ENCODE results near the gene IL17RB. TPM values are rescaled to one million over a fixed set of nuclear protein-coding genes. Genes with fewer than 3 reads are reported as not detected.

Gene IL17RB
- total RNA-seq, 1 donor from 2014 or later: not detected

DNA sequence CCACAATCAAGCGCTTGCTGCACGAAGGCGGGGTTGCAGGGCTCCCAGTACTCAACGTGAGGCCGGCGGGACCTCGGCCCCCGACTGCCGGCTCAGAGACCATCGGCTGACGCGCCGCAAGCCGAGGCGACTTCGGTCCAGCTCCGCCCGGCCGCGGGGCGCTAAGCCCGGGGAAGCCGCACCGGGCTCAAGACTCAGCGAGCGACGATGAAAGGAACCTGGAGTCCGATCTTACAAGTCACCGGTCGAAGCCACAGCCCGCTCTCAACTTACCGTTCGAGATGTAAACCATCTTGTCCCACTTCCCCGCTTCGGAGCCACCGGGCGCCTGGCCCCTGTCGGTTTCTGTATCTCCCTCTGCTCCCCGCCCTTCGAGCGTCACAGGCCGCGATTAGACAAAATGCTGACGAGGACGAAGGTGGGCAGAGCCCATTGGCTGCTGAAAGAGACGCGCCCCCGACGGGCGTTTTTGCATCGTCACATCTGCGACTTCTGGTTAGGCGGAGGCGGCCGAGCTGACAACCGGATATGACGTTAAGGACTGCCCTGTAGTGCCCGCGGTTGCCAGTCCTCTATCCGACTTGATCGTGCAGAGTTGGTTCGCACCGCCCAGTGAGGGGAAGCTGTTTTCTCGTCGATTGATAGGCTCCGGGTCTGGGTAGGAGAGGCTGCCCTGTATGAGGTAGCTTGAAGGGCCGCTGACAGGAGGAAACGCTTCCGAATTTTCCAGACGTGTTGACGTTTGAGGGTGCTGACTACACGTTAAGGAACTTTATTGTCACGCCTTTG lies 45.3 kb downstream of the IL17RB start, which contains the start of gene SELENOK:
Gene SELENOK, minus strand, starts transcription at position 363 of the 789 bp plus-strand sequence.
- Histone ChIP-seq H3K36me3 (no peaks in the 10 kb centered on the region), H3K27ac (peak within 1 kb of the TSS; percentile 96), H3K9me3 (no peaks in the 10 kb centered on the region), H3K4me3 (peak within 1 kb of the TSS; percentile 79 to 98), H3K27me3 (no peaks in the 10 kb centered on the region), H3K4me1 (peaks cover 29% of the 10 kb centered on the region)
- peak; percentile 99 to 100 for DNase-seq (ENCODE audit: extremely low spot score in 2 of 2)
- intact Hi-C loops (cut with DNase I): no loop called here
- TF ChIP-seq POLR2AphosphoS5 (IDR thresholded peaks at IDR 0.05; ENCODE audit: insufficient read depth in 1 of 2, low read depth in 1 of 2) (peak; percentile 99), POLR2A (IDR thresholded peaks at IDR 0.05) (peak; percentile 93 to 95)
- TF ChIP-seq, protein P1, sequence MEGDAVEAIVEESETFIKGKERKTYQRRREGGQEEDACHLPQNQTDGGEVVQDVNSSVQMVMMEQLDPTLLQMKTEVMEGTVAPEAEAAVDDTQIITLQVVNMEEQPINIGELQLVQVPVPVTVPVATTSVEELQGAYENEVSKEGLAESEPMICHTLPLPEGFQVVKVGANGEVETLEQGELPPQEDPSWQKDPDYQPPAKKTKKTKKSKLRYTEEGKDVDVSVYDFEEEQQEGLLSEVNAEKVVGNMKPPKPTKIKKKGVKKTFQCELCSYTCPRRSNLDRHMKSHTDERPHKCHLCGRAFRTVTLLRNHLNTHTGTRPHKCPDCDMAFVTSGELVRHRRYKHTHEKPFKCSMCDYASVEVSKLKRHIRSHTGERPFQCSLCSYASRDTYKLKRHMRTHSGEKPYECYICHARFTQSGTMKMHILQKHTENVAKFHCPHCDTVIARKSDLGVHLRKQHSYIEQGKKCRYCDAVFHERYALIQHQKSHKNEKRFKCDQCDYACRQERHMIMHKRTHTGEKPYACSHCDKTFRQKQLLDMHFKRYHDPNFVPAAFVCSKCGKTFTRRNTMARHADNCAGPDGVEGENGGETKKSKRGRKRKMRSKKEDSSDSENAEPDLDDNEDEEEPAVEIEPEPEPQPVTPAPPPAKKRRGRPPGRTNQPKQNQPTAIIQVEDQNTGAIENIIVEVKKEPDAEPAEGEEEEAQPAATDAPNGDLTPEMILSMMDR (IDR thresholded peaks at IDR 0.05): no peak

DNA sequence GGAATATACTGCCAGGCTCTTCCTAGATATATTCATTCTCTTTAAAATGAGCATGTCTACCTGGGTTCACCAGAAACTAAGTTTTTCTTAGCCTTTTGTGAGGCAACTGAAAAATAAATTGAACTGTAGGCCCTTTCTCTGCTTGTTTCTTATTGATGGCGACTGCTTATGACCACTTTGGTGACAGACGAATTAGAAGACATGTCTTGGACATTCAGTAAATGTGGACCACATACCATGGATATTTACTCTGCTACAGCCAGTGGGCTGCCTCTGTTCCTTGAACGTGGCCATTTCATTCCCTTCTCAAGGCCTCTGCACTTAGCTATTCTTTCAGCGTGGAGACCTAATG lies 45.9 kb downstream of the IL17RB start:
- Histone ChIP-seq H3K4me3 (peak overlapping the region; percentile 79 to 98), H3K27ac (peak overlapping the region; percentile 96), H3K9me3 (no peaks in the 10 kb centered on the region), H3K4me1 (peaks cover 29% of the 10 kb centered on the region), H3K36me3 (no peaks in the 10 kb centered on the region), H3K27me3 (no peaks in the 10 kb centered on the region)
- TF ChIP-seq, protein P1 (IDR thresholded peaks at IDR 0.05): no peak
- TF ChIP-seq POLR2AphosphoS5 (IDR thresholded peaks at IDR 0.05; ENCODE audit: insufficient read depth in 1 of 2, low read depth in 1 of 2) (no peak), POLR2A (IDR thresholded peaks at IDR 0.05) (no peak)
- intact Hi-C loops (cut with DNase I): no loop called here
- no peak for DNase-seq (ENCODE audit: extremely low spot score in 2 of 2)

DNA sequence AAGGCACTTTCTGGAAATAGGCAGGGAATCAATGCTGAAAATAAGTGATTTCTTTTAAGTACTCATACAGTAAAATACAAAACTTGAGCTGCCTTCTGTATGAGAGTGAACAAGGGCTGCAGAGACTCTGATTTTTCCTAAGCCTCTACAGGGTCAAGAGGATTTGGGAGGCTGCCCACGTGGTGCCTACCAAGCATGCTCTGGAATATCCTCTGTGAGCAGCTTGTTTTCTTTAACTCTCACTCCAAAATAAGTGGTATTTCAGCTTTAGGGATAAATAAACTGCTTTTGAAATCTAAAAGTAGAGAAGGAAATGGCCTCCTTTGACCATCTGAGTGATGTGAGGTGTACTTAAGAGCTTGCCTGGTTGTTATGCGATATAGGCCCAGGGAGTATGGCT lies 53.4 kb downstream of the IL17RB start:
- TF ChIP-seq, protein P1 (IDR thresholded peaks at IDR 0.05): no peak
- TF ChIP-seq POLR2AphosphoS5 (IDR thresholded peaks at IDR 0.05; ENCODE audit: insufficient read depth in 1 of 2, low read depth in 1 of 2) (no peak), POLR2A (IDR thresholded peaks at IDR 0.05) (no peak)
- Histone ChIP-seq H3K36me3 (no peaks in the 10 kb centered on the region), H3K4me1 (no peaks in the 10 kb centered on the region), H3K4me3 (no peak overlapping the region), H3K27ac (no peak overlapping the region), H3K9me3 (no peaks in the 10 kb centered on the region), H3K27me3 (no peaks in the 10 kb centered on the region)
- intact Hi-C loops (cut with DNase I): no loop called here
- DNase-seq (ENCODE audit: extremely low spot score in 2 of 2): no peak

DNA sequence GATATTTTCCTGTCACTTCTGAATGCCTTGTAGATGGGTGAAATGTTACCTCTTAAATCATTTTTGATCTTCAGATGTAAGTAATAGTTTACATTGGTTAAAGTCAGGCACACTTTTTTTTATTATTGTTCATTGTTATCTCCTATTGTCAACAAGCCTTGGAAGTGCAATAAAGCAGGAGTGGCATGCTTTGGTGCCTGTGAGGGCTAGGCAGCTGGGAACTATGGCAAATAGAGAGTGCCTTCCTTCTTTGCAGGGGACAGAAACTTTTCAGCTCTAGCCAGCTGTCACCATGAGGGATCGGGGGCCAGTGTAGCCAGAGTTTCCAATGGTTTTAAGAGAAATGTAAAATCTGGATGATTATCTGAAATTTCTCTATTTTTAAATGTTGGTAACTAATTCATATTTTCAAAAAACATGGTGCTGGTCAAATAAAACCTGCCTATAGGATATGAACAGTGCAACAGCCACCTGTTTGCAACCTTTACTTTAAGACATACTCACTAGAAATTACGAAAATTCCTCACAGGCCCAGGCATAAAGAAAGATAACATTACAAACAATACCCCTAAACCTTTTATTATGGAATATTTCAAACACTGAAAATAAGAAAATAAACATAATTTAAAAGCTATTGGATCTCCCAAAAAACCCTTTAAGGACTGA lies 54.4 kb downstream of the IL17RB start:
- TF ChIP-seq POLR2A (IDR thresholded peaks at IDR 0.05) (no peak), POLR2AphosphoS5 (IDR thresholded peaks at IDR 0.05; ENCODE audit: insufficient read depth in 1 of 2, low read depth in 1 of 2) (no peak)
- TF ChIP-seq, protein P1 (IDR thresholded peaks at IDR 0.05): no peak

DNA sequence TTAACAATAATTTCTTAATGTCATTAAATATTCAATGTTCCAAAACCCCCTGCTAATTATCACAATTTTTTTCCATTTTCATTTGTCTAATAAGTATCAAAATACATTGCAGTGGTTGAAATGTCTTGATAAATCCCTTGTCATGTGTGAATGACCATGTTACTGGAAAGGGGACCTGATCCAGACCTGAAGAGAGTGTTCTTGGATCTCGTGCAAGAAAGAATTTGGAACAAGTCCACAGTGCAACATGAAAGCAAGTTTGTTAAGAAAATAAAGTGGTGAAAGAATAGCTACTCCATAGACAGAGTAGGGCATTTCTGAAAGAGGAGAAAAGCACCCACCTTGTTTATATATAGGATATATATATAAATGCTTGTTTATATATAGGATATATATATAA lies 55.7 kb downstream of the IL17RB start:
- DNase-seq (ENCODE audit: extremely low spot score in 2 of 2): no peak
- Histone ChIP-seq H3K27ac (no peak overlapping the region), H3K27me3 (no peaks in the 10 kb centered on the region), H3K36me3 (no peaks in the 10 kb centered on the region), H3K4me1 (no peaks in the 10 kb centered on the region), H3K9me3 (no peaks in the 10 kb centered on the region), H3K4me3 (no peak overlapping the region)
- intact Hi-C loops (cut with DNase I): no loop called here
- TF ChIP-seq POLR2AphosphoS5 (IDR thresholded peaks at IDR 0.05; ENCODE audit: insufficient read depth in 1 of 2, low read depth in 1 of 2): no peak
- no peak for TF ChIP-seq POLR2A (IDR thresholded peaks at IDR 0.05)
- TF ChIP-seq, protein P1 (IDR thresholded peaks at IDR 0.05): no peak

More for the DNA sequence above, 54.4 kb downstream of the IL17RB start:
- Histone ChIP-seq H3K36me3 (no peaks in the 10 kb centered on the region), H3K27me3 (no peaks in the 10 kb centered on the region), H3K4me3 (no peak overlapping the region), H3K4me1 (no peaks in the 10 kb centered on the region), H3K9me3 (no peaks in the 10 kb centered on the region), H3K27ac (no peak overlapping the region)
- no peak for DNase-seq (ENCODE audit: extremely low spot score in 2 of 2)
- intact Hi-C loops (cut with DNase I): no loop called here
